GM06990 (cell line): ENCODE results near the gene BPIFB2.

Experiments used
- DNase-seq: peaks from one replicate; pipeline ENCODE4 v3.0.0-alpha.2; 2011; ENCODE audit not compliant: insufficient read length; ENCODE audit errors: extremely low read depth
- H3K27me3 ChIP-seq: replicated peaks from 2 replicates; pipeline ENCODE4 v1.6.0; 2011; ENCODE audit warnings: low read length; ENCODE audit not compliant: control insufficient read depth, insufficient read depth
- H3K36me3 ChIP-seq: 2 replicates; pipeline ENCODE4 v1.5.1; 2011; ENCODE audit warnings: low read length; ENCODE audit not compliant: control insufficient read depth, insufficient read depth
- H3K4me3 ChIP-seq: replicated peaks from 2 replicates; pipeline ENCODE4 v1.5.1; 2011; ENCODE audit warnings: low read depth, mild to moderate bottlenecking, control low read depth, low read length
- TF ChIP-seq, protein P1 (sequence below): IDR thresholded peaks from 2 replicates; pipeline ENCODE4 v1.5.1; 2011; ENCODE audit warnings: low read length, control low read depth, mild to moderate bottlenecking, inconsistent platforms; ENCODE audit not compliant: insufficient read depth, poor library complexity, severe bottlenecking

Gene BPIFB2

DNA sequence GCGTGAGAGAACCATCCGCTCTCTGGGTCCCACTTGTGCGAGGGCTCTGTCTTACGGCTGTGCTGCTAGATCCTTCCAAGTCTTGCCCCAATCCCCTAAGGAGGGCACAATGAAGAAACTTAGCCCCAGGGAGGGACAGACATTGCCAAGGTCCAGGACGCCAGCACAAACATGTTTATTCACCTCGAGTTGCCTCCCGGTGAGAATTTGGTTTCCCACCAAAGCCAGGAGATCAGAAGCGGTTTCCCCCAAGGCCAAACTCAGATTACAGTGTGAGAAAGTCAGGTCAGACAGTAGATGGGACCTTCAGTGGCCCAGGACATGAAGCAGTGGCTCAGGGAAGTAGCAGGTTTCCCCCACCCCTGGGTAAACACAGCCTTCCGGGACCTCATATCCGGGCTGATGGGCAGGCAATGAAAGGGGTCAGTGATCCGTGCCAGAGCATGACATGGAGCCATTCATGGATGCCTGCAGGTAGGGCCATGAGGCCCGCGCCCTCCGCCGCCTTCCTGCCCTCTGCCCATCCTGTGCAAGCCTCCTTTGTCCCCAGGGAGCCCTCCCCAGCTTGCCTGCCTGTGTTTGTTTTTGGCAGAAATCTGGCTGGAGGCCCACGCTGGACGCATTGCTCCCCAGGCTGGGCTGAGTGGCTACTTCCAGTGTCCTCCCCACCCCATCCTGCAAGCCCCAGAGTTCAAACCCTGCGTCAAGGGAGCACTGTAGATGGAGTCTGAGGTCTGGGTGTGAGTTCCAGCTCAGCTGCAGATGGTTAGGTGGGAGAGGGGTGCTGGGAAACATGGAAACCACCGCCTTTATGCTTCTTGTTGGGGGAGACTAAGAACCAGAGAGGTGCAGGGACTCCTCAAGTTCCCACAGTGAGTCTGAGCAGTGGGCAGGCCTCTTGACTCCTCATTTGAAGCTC, 2.0 kb downstream of the BPIFB2 start:
- TF ChIP-seq, protein P1, sequence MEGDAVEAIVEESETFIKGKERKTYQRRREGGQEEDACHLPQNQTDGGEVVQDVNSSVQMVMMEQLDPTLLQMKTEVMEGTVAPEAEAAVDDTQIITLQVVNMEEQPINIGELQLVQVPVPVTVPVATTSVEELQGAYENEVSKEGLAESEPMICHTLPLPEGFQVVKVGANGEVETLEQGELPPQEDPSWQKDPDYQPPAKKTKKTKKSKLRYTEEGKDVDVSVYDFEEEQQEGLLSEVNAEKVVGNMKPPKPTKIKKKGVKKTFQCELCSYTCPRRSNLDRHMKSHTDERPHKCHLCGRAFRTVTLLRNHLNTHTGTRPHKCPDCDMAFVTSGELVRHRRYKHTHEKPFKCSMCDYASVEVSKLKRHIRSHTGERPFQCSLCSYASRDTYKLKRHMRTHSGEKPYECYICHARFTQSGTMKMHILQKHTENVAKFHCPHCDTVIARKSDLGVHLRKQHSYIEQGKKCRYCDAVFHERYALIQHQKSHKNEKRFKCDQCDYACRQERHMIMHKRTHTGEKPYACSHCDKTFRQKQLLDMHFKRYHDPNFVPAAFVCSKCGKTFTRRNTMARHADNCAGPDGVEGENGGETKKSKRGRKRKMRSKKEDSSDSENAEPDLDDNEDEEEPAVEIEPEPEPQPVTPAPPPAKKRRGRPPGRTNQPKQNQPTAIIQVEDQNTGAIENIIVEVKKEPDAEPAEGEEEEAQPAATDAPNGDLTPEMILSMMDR: no peak
- no peak for DNase-seq
- Histone ChIP-seq H3K4me3 (no peak overlapping the region), H3K36me3 (no peaks in the 10 kb centered on the region), H3K27me3 (no peaks in the 10 kb centered on the region)

DNA sequence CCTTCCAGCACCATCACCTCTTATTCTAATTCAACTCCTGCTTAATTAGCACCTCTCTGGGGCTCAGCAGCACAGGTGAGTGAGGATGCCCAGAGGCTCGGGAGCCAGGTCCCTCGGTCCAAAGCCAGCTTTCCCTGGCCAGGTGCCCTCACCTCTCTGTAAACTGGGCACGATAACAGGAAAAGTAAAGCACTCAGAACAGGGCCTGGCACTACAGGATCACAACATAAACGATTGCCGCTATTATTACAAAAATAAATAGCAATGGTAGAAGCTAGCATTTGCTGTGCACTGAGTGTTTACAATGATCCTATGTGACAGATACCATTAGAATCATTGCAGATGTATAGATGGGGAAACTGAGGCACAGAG, 2.6 kb downstream of the BPIFB2 start:
- no peaks in the 10 kb centered on the region for H3K36me3 ChIP-seq
- no peak for DNase-seq
- H3K27me3 ChIP-seq: no peaks in the 10 kb centered on the region
- TF ChIP-seq, protein P1: no peak
- no peak overlapping the region for H3K4me3 ChIP-seq

DNA sequence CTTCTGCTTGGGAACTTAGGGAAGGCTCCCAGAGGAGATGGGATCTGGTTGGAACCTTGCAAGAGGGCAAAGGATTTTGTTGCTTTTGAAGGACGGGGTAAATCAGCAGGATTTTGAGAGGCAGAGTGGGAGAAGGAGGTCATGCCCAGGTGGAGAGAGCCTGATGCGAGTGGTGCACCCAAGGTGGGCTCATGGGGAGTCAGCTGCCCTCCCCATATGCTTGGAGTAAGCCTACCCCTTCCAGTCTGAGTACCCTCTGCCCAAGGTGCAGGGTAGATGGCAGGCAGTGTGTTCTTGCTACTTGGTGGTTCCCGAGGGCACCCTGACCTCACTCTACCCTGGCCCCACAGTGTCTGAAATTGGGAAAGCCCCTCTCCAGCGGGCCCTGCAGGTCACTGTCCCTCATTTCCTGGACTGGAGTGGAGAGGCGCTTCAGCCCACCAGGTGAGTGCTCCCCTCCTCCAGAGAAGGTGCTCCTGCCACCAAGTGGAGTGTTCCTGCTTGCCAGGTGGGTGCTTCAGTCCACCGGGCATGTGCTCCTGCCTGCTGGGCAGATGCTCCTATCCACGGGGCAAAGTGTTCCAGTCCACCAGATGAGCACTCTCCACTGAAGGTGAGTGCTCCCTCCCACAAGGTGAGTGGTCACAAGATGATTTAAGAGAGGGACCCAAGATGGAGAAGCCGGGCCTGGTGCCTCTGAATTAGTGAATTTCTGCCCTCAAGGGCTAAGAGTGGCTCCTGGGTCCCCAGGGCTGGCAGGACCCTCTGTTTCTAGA, 3.4 kb downstream of the BPIFB2 start:
- TF ChIP-seq, protein P1: no peak
- Histone ChIP-seq H3K36me3 (no peaks in the 10 kb centered on the region), H3K4me3 (no peak overlapping the region), H3K27me3 (no peaks in the 10 kb centered on the region)
- DNase-seq: no peak

DNA sequence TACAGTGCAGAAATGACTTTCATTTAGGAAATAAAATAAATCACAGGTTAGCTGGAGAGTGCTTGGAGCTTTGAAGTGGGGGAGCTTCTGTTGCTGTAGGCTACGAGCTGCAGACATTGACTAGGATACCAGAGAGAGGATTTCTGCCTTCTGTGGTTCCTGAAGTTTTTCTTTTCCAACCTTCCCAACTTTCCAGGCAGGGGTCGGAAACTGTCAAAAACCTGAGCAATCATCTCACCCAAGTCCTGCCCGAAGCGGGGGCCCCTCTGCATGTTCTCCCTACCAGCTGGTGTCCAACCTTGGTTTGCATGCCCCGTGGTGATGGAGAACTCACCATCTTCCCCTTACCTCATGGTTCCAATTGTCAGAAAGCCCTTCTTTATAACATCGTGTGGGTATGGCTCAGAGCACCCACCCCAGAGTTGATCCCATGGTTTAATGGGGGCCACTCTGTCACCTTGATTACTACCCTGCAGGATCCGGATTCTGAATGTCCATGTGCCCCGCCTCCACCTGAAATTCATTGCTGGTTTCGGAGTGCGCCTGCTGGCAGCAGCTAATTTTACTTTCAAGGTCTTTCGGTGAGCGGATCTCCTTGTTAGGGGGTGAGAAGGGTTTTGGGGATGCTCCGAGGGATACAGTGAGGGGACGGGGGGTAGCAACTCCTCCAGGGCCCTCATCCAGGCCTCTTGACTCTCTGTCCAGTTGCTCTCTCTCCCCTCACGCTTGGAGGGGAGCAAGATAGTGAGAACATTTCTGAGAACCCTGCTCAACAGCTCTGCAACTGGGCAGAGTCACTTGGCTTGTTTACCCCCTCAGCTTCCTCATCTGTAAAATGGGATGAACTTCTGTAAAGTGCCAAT, 5.1 kb downstream of the BPIFB2 start:
- H3K27me3 ChIP-seq: no peaks in the 10 kb centered on the region
- no peak overlapping the region for H3K4me3 ChIP-seq
- no peaks in the 10 kb centered on the region for H3K36me3 ChIP-seq
- TF ChIP-seq, protein P1: no peak
- no peak for DNase-seq

DNA sequence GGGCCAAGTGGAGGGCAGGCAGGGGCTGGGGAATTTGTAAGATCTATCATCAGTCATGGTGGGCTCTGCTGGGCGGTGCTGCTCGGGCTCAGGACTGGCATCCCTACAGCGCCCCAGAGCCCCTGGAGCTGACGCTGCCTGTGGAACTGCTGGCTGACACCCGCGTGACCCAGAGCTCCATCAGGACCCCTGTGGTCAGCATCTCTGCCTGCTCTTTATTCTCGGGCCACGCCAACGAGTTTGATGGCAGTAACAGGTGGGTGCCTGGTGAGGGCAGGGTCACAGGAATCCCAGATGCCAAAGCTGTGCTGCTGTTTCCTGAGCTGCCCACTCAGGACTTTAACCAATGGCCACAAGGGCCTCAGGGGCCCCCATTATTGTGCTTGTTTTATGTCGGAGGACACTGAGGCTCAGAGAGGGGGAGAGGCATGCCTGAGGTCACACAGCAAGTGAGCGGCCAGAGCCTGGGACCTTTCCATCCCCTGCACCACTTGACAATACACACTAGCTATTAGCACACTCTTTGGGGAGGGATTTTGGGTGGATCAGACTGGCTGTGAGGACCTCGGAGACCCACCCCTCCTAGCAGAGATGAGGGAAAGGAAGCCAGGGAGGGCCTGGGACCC, 6.3 kb downstream of the BPIFB2 start:
- no peak for DNase-seq
- no peaks in the 10 kb centered on the region for H3K36me3 ChIP-seq
- H3K27me3 ChIP-seq: no peaks in the 10 kb centered on the region
- no peak overlapping the region for H3K4me3 ChIP-seq
- TF ChIP-seq, protein P1: no peak
